ENCODE results near the gene FRG1.
"Not testable (repeated sequence)": the region's sequence is repeated elsewhere in the genome, so short reads cannot be mapped to it uniquely, and the experiment has no call there.

DNA sequence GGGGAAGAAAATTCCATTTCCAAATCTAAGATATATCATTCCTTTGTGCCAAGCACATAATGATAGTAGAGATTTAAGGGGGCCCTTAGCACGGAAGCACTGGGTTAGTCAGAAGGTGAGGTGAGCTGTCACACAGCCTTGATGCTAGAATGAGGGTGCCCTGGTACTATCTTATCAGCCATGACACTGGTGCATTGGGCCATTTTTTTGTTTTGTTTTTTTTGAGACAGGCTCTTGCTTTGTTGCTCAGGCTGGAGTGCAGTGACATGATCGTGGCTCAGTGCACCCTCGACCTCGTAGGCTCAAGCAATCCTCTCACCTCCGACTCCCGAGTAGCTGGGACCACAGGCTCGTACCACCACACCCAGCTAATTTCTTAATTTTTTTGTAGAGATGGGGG lies 7.8 kb downstream of the FRG1 start:
- TF ChIP-seq, protein P1, sequence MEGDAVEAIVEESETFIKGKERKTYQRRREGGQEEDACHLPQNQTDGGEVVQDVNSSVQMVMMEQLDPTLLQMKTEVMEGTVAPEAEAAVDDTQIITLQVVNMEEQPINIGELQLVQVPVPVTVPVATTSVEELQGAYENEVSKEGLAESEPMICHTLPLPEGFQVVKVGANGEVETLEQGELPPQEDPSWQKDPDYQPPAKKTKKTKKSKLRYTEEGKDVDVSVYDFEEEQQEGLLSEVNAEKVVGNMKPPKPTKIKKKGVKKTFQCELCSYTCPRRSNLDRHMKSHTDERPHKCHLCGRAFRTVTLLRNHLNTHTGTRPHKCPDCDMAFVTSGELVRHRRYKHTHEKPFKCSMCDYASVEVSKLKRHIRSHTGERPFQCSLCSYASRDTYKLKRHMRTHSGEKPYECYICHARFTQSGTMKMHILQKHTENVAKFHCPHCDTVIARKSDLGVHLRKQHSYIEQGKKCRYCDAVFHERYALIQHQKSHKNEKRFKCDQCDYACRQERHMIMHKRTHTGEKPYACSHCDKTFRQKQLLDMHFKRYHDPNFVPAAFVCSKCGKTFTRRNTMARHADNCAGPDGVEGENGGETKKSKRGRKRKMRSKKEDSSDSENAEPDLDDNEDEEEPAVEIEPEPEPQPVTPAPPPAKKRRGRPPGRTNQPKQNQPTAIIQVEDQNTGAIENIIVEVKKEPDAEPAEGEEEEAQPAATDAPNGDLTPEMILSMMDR (IDR thresholded peaks at IDR 0.05): not testable (repeated sequence)
- TF ChIP-seq RARB (CRISPR knock-in tag; IDR thresholded peaks at IDR 0.05); JUN (IDR thresholded peaks at IDR 0.05); EP300 (IDR thresholded peaks at IDR 0.05); KDM5A (IDR thresholded peaks at IDR 0.05); NFE2L2 (conservative IDR thresholded peaks at IDR 0.05; ENCODE audit: low read length): not testable (repeated sequence)
- TF ChIP-seq, protein P2, sequence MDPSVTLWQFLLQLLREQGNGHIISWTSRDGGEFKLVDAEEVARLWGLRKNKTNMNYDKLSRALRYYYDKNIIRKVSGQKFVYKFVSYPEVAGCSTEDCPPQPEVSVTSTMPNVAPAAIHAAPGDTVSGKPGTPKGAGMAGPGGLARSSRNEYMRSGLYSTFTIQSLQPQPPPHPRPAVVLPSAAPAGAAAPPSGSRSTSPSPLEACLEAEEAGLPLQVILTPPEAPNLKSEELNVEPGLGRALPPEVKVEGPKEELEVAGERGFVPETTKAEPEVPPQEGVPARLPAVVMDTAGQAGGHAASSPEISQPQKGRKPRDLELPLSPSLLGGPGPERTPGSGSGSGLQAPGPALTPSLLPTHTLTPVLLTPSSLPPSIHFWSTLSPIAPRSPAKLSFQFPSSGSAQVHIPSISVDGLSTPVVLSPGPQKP (IDR thresholded peaks at IDR 0.05; ENCODE audit: low read depth, low read length): not testable (repeated sequence)
- TF ChIP-seq, protein P3, sequence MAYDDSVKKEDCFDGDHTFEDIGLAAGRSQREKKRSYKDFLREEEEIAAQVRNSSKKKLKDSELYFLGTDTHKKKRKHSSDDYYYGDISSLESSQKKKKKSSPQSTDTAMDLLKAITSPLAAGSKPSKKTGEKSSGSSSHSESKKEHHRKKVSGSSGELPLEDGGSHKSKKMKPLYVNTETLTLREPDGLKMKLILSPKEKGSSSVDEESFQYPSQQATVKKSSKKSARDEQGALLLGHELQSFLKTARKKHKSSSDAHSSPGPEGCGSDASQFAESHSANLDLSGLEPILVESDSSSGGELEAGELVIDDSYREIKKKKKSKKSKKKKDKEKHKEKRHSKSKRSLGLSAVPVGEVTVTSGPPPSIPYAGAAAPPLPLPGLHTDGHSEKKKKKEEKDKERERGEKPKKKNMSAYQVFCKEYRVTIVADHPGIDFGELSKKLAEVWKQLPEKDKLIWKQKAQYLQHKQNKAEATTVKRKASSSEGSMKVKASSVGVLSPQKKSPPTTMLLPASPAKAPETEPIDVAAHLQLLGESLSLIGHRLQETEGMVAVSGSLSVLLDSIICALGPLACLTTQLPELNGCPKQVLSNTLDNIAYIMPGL (CRISPR knock-in tag; IDR thresholded peaks at IDR 0.05; ENCODE audit: borderline replicate concordance): not testable (repeated sequence)

All from A549 (cell line).